Sigmoid colon (tissue), 4 donors: ENCODE measurements around the gene ASPSCR1.

Source experiments
- CTCF ChIP-seq, 4 experiments: fragments of 450-650 bp in 3 of 4; fragments of 200-600 bp in 1 of 4; IDR thresholded peaks; one replicate each; pipeline ENCODE4 v1.5.1; 2016 to 2019; ENCODE audit warnings: antibody characterized with exemption in 4 of 4, mild to moderate bottlenecking in 3 of 4, moderate library complexity in 2 of 4
- EP300 ChIP-seq, 4 donors: sonication (generic); formaldehyde crosslinking; IDR thresholded peaks; one replicate each; pipeline ENCODE4 v1.6.1; 2017; ENCODE audit warnings: antibody characterized with exemption in 4 of 4
- POLR2A ChIP-seq, 2 donors: fragments of 450-650 bp; IDR thresholded peaks; one replicate each; pipeline ENCODE4 v1.6.1; 2016; ENCODE audit warnings: antibody characterized with exemption in 2 of 2, mild to moderate bottlenecking in 2 of 2, moderate library complexity in 2 of 2
- POLR2AphosphoS5 ChIP-seq, 4 donors: sonication (generic); formaldehyde crosslinking; IDR thresholded peaks; one replicate each; pipeline ENCODE4 v1.6.1; 2017; ENCODE audit warnings: antibody characterized with exemption in 4 of 4

GRCh38 chr17:82033359-82034085 is 56.1 kb downstream of the ASPSCR1 start:
- TF ChIP-seq CTCF (IDR thresholded peaks at IDR 0.05): no peak
- TF ChIP-seq POLR2A (IDR thresholded peaks at IDR 0.05): no peak
- no peak for TF ChIP-seq POLR2AphosphoS5 (IDR thresholded peaks at IDR 0.05)
- no peak for TF ChIP-seq EP300 (IDR thresholded peaks at IDR 0.05)
